Mesenchymal stem cell (in vitro differentiated cells and primary cell): ENCODE results near the gene PLEKHH1.
A peak's percentile ranks its signal among the peaks of the same experiment; 100 is the strongest.

ENCODE experiments used
- DNase-seq: peaks from one replicate; pipeline ENCODE4 v3.0.0-alpha.2; 2013
- H2AFZ ChIP-seq: one replicate; pipeline ENCODE4 v1.6.1; 2013; ENCODE audit warnings: low read depth, mild to moderate bottlenecking, control low read depth, inconsistent platforms, low read length, moderate library complexity
- H2AK5ac ChIP-seq: 2 replicates; pipeline ENCODE4 v1.6.1; 2013; ENCODE audit warnings: low read length, moderate library complexity, mild to moderate bottlenecking, inconsistent platforms; ENCODE audit not compliant: severe bottlenecking
- H2BK120ac ChIP-seq: one replicate; pipeline ENCODE4 v1.6.1; 2013; ENCODE audit warnings: low read depth, mild to moderate bottlenecking, inconsistent platforms, low read length, moderate library complexity
- H2BK12ac ChIP-seq, 2 experiments: one replicate each; pipeline ENCODE4 v1.6.1; 2013; ENCODE audit warnings: inconsistent platforms in 2 of 2, low read length in 2 of 2, mild to moderate bottlenecking in 2 of 2, moderate library complexity in 2 of 2, control low read depth in 1 of 2
- H2BK15ac ChIP-seq: one replicate; pipeline ENCODE4 v1.6.1; 2013; ENCODE audit warnings: mild to moderate bottlenecking, low read depth, inconsistent platforms; ENCODE audit not compliant: poor library complexity, severe bottlenecking
- H2BK5ac ChIP-seq: 2 replicates; pipeline ENCODE4 v1.6.1; 2013; ENCODE audit warnings: low read depth, mild to moderate bottlenecking, low read length, control low read depth, inconsistent platforms; ENCODE audit not compliant: poor library complexity, severe bottlenecking
- H3K14ac ChIP-seq, 2 experiments: one replicate each; pipeline ENCODE4 v1.6.1; 2013; ENCODE audit warnings: inconsistent platforms in 2 of 2, low read length in 2 of 2, control low read depth in 1 of 2, mild to moderate bottlenecking in 1 of 2, moderate library complexity in 1 of 2
- H3K18ac ChIP-seq, 2 experiments: one replicate each; pipeline ENCODE4 v1.6.1; 2013; ENCODE audit warnings: inconsistent platforms in 2 of 2, low read length in 2 of 2, control low read depth in 1 of 2, low read depth in 1 of 2, mild to moderate bottlenecking in 1 of 2
- H3K23ac ChIP-seq, 2 experiments: one replicate each; pipeline ENCODE4 v1.6.1; 2013; ENCODE audit warnings: inconsistent platforms in 2 of 2, low read length in 2 of 2, mild to moderate bottlenecking in 2 of 2, moderate library complexity in 2 of 2, control low read depth in 1 of 2
- H3K27ac ChIP-seq: 2 replicates; pipeline ENCODE4 v1.5.1; 2013; ENCODE audit warnings: mild to moderate bottlenecking, moderate library complexity, low read length, control low read depth, inconsistent platforms; ENCODE audit not compliant: poor library complexity, severe bottlenecking
- H3K27me3 ChIP-seq, 2 experiments: 2 replicates each; pipeline versions ENCODE4 v1.6.1 to v1.7.0; 2013; ENCODE audit warnings: low read length in 2 of 2, mild to moderate bottlenecking in 2 of 2, moderate library complexity in 2 of 2, control low read depth in 1 of 2, inconsistent platforms in 1 of 2; ENCODE audit not compliant: control insufficient read depth in 1 of 2, insufficient read depth in 1 of 2
- H3K36me3 ChIP-seq, 2 experiments: 2 replicates each; pipeline versions ENCODE4 v1.6.1 to v1.7.0; 2013; ENCODE audit warnings: low read length in 2 of 2, control low read depth in 1 of 2, inconsistent platforms in 1 of 2, low read depth in 1 of 2, mild to moderate bottlenecking in 1 of 2; ENCODE audit not compliant: insufficient read depth in 2 of 2, control insufficient read depth in 1 of 2
- H3K4ac ChIP-seq, 2 experiments: one replicate each; pipeline ENCODE4 v1.6.1; 2013; ENCODE audit warnings: inconsistent platforms in 2 of 2, low read length in 2 of 2, mild to moderate bottlenecking in 2 of 2, moderate library complexity in 2 of 2, control low read depth in 1 of 2, low read depth in 1 of 2
- H3K4me1 ChIP-seq: 2 replicates; pipeline ENCODE4 v1.6.1; 2013; ENCODE audit warnings: low read depth, low read length, control low read depth; ENCODE audit not compliant: control insufficient read depth, insufficient read depth
- H3K4me2 ChIP-seq: 2 replicates; pipeline ENCODE4 v1.6.1; 2013; ENCODE audit warnings: low read length, mild to moderate bottlenecking, inconsistent platforms; ENCODE audit not compliant: poor library complexity, severe bottlenecking
- H3K4me3 ChIP-seq, 2 experiments: 2 replicates each; pipeline versions ENCODE4 v1.5.1 to v1.7.0; 2013; ENCODE audit warnings: low read length in 2 of 2, mild to moderate bottlenecking in 2 of 2, control low read depth in 1 of 2, low read depth in 1 of 2; ENCODE audit not compliant: insufficient read depth in 1 of 2
- H3K79me1 ChIP-seq: replicated peaks from 2 replicates; pipeline ENCODE4 v1.6.1; 2013; ENCODE audit warnings: mild to moderate bottlenecking, control low read depth, low read length, inconsistent platforms; ENCODE audit not compliant: poor library complexity, severe bottlenecking
- H3K9ac ChIP-seq: 2 replicates; pipeline ENCODE4 v1.7.0; 2013; ENCODE audit warnings: mild to moderate bottlenecking, low read length, moderate library complexity
- H3K9me3 ChIP-seq: 2 replicates; pipeline ENCODE4 v1.7.0; 2013; ENCODE audit warnings: mild to moderate bottlenecking, low read length; ENCODE audit not compliant: control insufficient read depth
- H4K8ac ChIP-seq: one replicate; pipeline ENCODE4 v1.6.1; 2013; ENCODE audit warnings: inconsistent platforms, mild to moderate bottlenecking, low read length, moderate library complexity
- H4K91ac ChIP-seq: one replicate; pipeline ENCODE4 v1.6.1; 2013; ENCODE audit warnings: mild to moderate bottlenecking, low read length, inconsistent platforms
- WGBS: methylation state at CpG from one replicate; pipeline ENCODE4 v1.1.7; 2013; ENCODE audit warnings: mixed read lengths; 5-methylcytosine and 5-hydroxymethylcytosine counted together

The PLEKHH1 gene

GRCh38 chr14:67580336-67581171 lies 47.5 kb downstream of the PLEKHH1 start:
- H3K79me1 ChIP-seq: no peaks in the 10 kb centered on the region
- H3K4me1 ChIP-seq: peaks cover 12% of the 10 kb centered on the region
- H3K9ac ChIP-seq: no peak overlapping the region
- H2AK5ac ChIP-seq: no peak overlapping the region
- H3K4ac ChIP-seq: no peak overlapping the region
- H4K91ac ChIP-seq: no peak overlapping the region
- no peak overlapping the region for H3K23ac ChIP-seq
- H3K36me3 ChIP-seq: peaks cover 0 to 51% of the 10 kb centered on the region in 2 experiments
- no peaks in the 10 kb centered on the region for H3K9me3 ChIP-seq
- H3K4me3 ChIP-seq: no peak overlapping the region
- H3K27me3 ChIP-seq: no peaks in the 10 kb centered on the region
- H3K14ac ChIP-seq: no peak overlapping the region
- H2BK15ac ChIP-seq: no peak overlapping the region
- no peak overlapping the region for H3K18ac ChIP-seq
- H2AFZ ChIP-seq: no peak overlapping the region
- no peak overlapping the region for H3K27ac ChIP-seq
- no peak for DNase-seq
- 87% methylated on average over 11 of the region's 11 CpGs for WGBS
- H2BK120ac ChIP-seq: no peak overlapping the region
- H2BK12ac ChIP-seq: no peak overlapping the region
- H2BK5ac ChIP-seq: no peak overlapping the region
- H4K8ac ChIP-seq: no peak overlapping the region
- no peak overlapping the region for H3K4me2 ChIP-seq

GRCh38 chr14:67581643-67582042 lies 48.6 kb downstream of the PLEKHH1 start:
- Histone ChIP-seq H2AK5ac (no peak overlapping the region), H2BK15ac (no peak overlapping the region), H3K4me3 (no peak overlapping the region), H2BK5ac (no peak overlapping the region), H3K23ac (no peak overlapping the region), H3K27ac (no peak overlapping the region), H3K4me2 (no peak overlapping the region), H3K4me1 (peaks cover 5% of the 10 kb centered on the region), H3K14ac (no peak overlapping the region), H3K4ac (no peak overlapping the region), H3K9me3 (no peaks in the 10 kb centered on the region), H3K27me3 (no peaks in the 10 kb centered on the region), H3K18ac (no peak overlapping the region), H2AFZ (no peak overlapping the region), H3K79me1 (no peaks in the 10 kb centered on the region), H2BK12ac (no peak overlapping the region), H4K8ac (no peak overlapping the region), H2BK120ac (no peak overlapping the region), H4K91ac (no peak overlapping the region), H3K9ac (no peak overlapping the region), H3K36me3 (peaks cover 0 to 56% of the 10 kb centered on the region in 2 experiments)
- 81% methylated on average over 1 of the region's 1 CpG for WGBS
- no peak for DNase-seq

DNA sequence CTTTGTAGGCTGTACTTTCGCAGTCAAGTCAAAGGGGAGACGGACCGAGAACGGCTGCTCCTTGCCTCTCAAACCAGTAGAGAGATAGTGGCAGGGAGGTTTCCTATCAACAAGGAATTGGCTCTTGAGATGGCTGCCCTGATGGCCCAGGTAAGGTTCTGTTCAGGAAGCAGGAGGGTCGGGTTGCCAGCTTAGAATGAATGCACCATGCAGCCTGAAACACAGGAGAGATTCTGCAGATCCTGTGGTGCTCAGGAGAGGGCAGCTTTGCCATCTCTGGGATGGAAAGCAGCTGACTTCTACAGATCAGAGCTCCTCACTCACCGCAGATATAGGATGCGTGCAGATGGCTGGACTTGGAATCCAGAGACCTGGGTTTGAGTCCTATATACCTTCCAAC lies 49.0 kb downstream of the PLEKHH1 start:
- Histone ChIP-seq H2BK12ac (no peak overlapping the region), H3K14ac (no peak overlapping the region), H3K9ac (no peak overlapping the region), H3K4me2 (no peak overlapping the region), H3K79me1 (no peaks in the 10 kb centered on the region), H3K23ac (no peak overlapping the region), H2BK15ac (no peak overlapping the region), H3K36me3 (peaks cover 0 to 58% of the 10 kb centered on the region in 2 experiments), H3K4me3 (no peak overlapping the region), H2BK5ac (no peak overlapping the region), H3K4ac (no peak overlapping the region), H4K8ac (no peak overlapping the region), H3K27me3 (no peaks in the 10 kb centered on the region), H3K27ac (no peak overlapping the region), H3K18ac (no peak overlapping the region), H3K4me1 (peaks cover 3% of the 10 kb centered on the region), H4K91ac (no peak overlapping the region), H2AK5ac (no peak overlapping the region), H2BK120ac (no peak overlapping the region), H2AFZ (no peak overlapping the region), H3K9me3 (no peaks in the 10 kb centered on the region)
- DNase-seq: no peak
- WGBS: 78% methylated on average over 7 of the region's 7 CpGs

- no peak overlapping the region for H3K23ac ChIP-seq
- H3K14ac ChIP-seq: no peak overlapping the region
These were observed 50.9 kb downstream of the PLEKHH1 start for GRCh38 chr14:67583711-67584644.

More at GRCh38 chr14:67583711-67584644, 50.9 kb downstream of the PLEKHH1 start:
- DNase-seq: peak; percentile 63
- Histone ChIP-seq H3K36me3 (peaks cover 7 to 46% of the 10 kb centered on the region in 2 experiments), H2BK120ac (no peak overlapping the region), H4K91ac (no peak overlapping the region), H3K4me3 (no peak overlapping the region), H2AK5ac (no peak overlapping the region), H2BK5ac (no peak overlapping the region), H2AFZ (no peak overlapping the region), H3K9ac (no peak overlapping the region), H3K18ac (no peak overlapping the region), H3K27ac (no peak overlapping the region), H3K4ac (no peak overlapping the region), H3K27me3 (no peaks in the 10 kb centered on the region), H2BK12ac (no peak overlapping the region), H3K9me3 (no peaks in the 10 kb centered on the region), H2BK15ac (no peak overlapping the region), H3K4me2 (no peak overlapping the region), H4K8ac (no peak overlapping the region), H3K79me1 (no peaks in the 10 kb centered on the region), H3K4me1 (no peaks in the 10 kb centered on the region)
- 84% methylated on average over 6 of the region's 6 CpGs for WGBS
